GM21360 (cell line): ENCODE results near the gene VTCN1.
"Not testable (repeated sequence)": the region's sequence is repeated elsewhere in the genome, so short reads cannot be mapped to it uniquely, and the experiment has no call there.

Source experiments
- ATAC-seq: cut with Tn5 transposase; IDR thresholded peaks from one replicate; pipeline ENCODE4 v1.9.1; 2021; ENCODE audit warnings: mild to moderate bottlenecking, moderate library complexity; ENCODE audit not compliant: unreplicated experiment

The VTCN1 gene

GRCh38 chr1:117128323-117129079, 82.2 kb downstream of the VTCN1 start:
- no peak for ATAC-seq

- no peak for ATAC-seq
These were observed 82.9 kb downstream of the VTCN1 start for GRCh38 chr1:117127795-117128194.

- ATAC-seq, result no peak
These were observed 86.1 kb downstream of the VTCN1 start for GRCh38 chr1:117124661-117125060.

- no peak for ATAC-seq
These were observed 87.5 kb downstream of the VTCN1 start for GRCh38 chr1:117123274-117123673.

- no peak for ATAC-seq
These were observed 88.2 kb downstream of the VTCN1 start for GRCh38 chr1:117122330-117123025.

- ATAC-seq, result peak; percentile 89
These were observed 89.0 kb downstream of the VTCN1 start, which contains the start of gene TRIM45 for GRCh38 chr1:117121589-117122329. TSS of gene TRIM45 (minus strand) at chr1:117121749. CDS start at chr1:117121201, 548 bp downstream.

GRCh38 chr1:117120774-117121588, 89.7 kb downstream of the VTCN1 start:
- ATAC-seq, result peak; percentile 16

GRCh38 chr1:117119144-117119543, 91.6 kb downstream of the VTCN1 start:
- ATAC-seq, result not testable (repeated sequence)

- ATAC-seq, result no peak
These were observed 92.6 kb downstream of the VTCN1 start for GRCh38 chr1:117118137-117118536.

GRCh38 chr1:117117697-117118096, 93.0 kb downstream of the VTCN1 start:
- no peak for ATAC-seq

- ATAC-seq, result no peak
These were observed 94.0 kb downstream of the VTCN1 start for GRCh38 chr1:117116784-117117130.

- no peak for ATAC-seq
These were observed 94.5 kb downstream of the VTCN1 start for GRCh38 chr1:117116090-117116783.

- no peak for ATAC-seq
These were observed 95.8 kb downstream of the VTCN1 start for GRCh38 chr1:117114877-117115276.

- ATAC-seq, result no peak
These were observed 97.5 kb downstream of the VTCN1 start for GRCh38 chr1:117113199-117113598.

- ATAC-seq, result no peak
These were observed 98.5 kb downstream of the VTCN1 start for GRCh38 chr1:117112047-117112717.

- no peak for ATAC-seq
These were observed 100.0 kb downstream of the VTCN1 start for GRCh38 chr1:117110774-117111173.

GRCh38 chr1:117107364-117107763, 103.4 kb downstream of the VTCN1 start:
- no peak for ATAC-seq

GRCh38 chr1:117106478-117106877, 104.2 kb downstream of the VTCN1 start:
- no peak for ATAC-seq

GRCh38 chr1:117105722-117106121, 105.0 kb downstream of the VTCN1 start:
- no peak for ATAC-seq

- ATAC-seq, result no peak
These were observed 105.7 kb downstream of the VTCN1 start for GRCh38 chr1:117104986-117105385.
